Smooth muscle cell (in vitro differentiated cells): Measurements from ENCODE around the gene KIF3C. TPM values are rescaled to one million over a fixed set of nuclear protein-coding genes. Genes with fewer than 3 reads are reported as not detected.
"Not testable (repeated sequence)": the region's sequence is repeated elsewhere in the genome, so short reads cannot be mapped to it uniquely, and the experiment has no call there.

Source experiments
- DNase-seq: peaks from one replicate; lab custom pipeline; 2025; ENCODE audit not compliant: unreplicated experiment; lab: John Stamatoyannopoulos, UW
- H2AFZ ChIP-seq: fragments of 200-600 bp; sonication (generic); 2 replicates; pipeline ENCODE4 v1.6.0; 2016; ENCODE audit warnings: antibody characterized with exemption, low read depth, mild to moderate bottlenecking
- H3F3A ChIP-seq: fragments of 200-600 bp; sonication (generic); 2 replicates; pipeline ENCODE4 v1.6.0; 2017; ENCODE audit warnings: antibody characterized with exemption, low read depth
- H3K27ac ChIP-seq: fragments of 200-600 bp; sonication (generic); 2 replicates; pipeline ENCODE4 v1.5.1; 2016; ENCODE audit warnings: low read depth, mild to moderate bottlenecking
- H3K27me3 ChIP-seq: fragments of 200-600 bp; sonication (generic); 2 replicates; pipeline ENCODE4 v1.6.1; 2016; ENCODE audit warnings: low read depth, mild to moderate bottlenecking
- H3K36me3 ChIP-seq: fragments of 200-600 bp; sonication (generic); 2 replicates; pipeline ENCODE4 v1.5.1; 2016; ENCODE audit warnings: low read depth
- H3K4me1 ChIP-seq: fragments of 200-600 bp; sonication (generic); 2 replicates; pipeline ENCODE4 v1.5.1; 2016; ENCODE audit warnings: low read depth
- H3K4me2 ChIP-seq: fragments of 200-600 bp; sonication (generic); 2 replicates; pipeline ENCODE4 v1.6.0; 2016; ENCODE audit warnings: mild to moderate bottlenecking
- H3K4me3 ChIP-seq: fragments of 200-600 bp; sonication (generic); 2 replicates; pipeline ENCODE4 v1.5.1; 2016; ENCODE audit warnings: mild to moderate bottlenecking
- H3K79me2 ChIP-seq: fragments of 200-600 bp; sonication (generic); 2 replicates; pipeline ENCODE4 v1.6.0; 2016; ENCODE audit warnings: low read depth, mild to moderate bottlenecking
- H3K9ac ChIP-seq: fragments of 200-600 bp; sonication (generic); 2 replicates; pipeline ENCODE4 v1.6.0; 2016; ENCODE audit warnings: low read depth
- H3K9me3 ChIP-seq: fragments of 200-600 bp; sonication (generic); replicated peaks from 2 replicates; pipeline ENCODE4 v1.5.1; 2016; ENCODE audit warnings: low read depth
- H4K20me1 ChIP-seq: fragments of 200-600 bp; sonication (generic); 2 replicates; pipeline ENCODE4 v1.6.0; 2016; ENCODE audit warnings: low read depth
- CTCF ChIP-seq: fragments of 200-600 bp; sonication (generic); IDR thresholded peaks from 2 replicates; pipeline ENCODE4 v1.5.1; 2017; ENCODE audit warnings: borderline replicate concordance, mild to moderate bottlenecking, antibody characterized with exemption; ENCODE audit not compliant: insufficient read depth, poor library complexity, severe bottlenecking
- WGBS: methylation state at CpG from one replicate; pipeline ENCODE4 v1.1.7; 2016; ENCODE audit warnings: low lambda C conversion rate; 5-methylcytosine and 5-hydroxymethylcytosine counted together
- polyA plus RNA-seq: library from polyadenylated mRNA; unstranded; fragments of >200 nt; fragmentation: Nextera tagmentation; extraction: Ambion mirVana; gene quantifications from 2 replicates; pipeline ENCODE4 v1.2.1, GENCODE V29; 2016
- total RNA-seq: library from RNA; depleted of rRNA; stranded (reverse); fragments of >200 nt; gene quantifications from 2 replicates; pipeline ENCODE4 v1.2.3, GENCODE V29; 2014

Gene KIF3C
- total and polyA plus RNA-seq, 2 experiments from 2014 or later = 14.7 to 18.9 TPM

DNA sequence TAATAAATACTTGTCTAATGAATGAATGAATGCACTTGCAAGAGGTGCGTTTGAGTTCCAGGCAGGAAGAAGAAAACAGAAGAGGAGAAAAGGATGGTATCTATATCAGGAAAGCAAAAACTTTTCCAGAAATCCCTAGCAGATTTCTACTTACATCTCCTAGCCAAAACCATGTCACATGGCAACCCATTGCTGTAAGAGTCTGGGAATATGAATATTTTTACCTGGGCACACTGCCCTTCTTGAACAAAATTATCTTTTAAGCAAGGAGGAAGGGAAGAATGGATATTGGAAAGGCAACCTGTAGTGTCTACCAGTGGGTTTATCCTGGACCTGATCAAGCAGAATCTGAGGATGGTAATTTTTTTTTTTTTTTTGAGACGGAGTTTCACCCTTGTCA is 59.8 kb downstream of the KIF3C start:
- Histone ChIP-seq H3K4me2 (no peak overlapping the region), H3K9me3 (no peaks in the 10 kb centered on the region), H3K36me3 (no peaks in the 10 kb centered on the region), H3K4me3 (no peak overlapping the region), H3K4me1 (no peaks in the 10 kb centered on the region), H4K20me1 (no peaks in the 10 kb centered on the region), H3K27ac (no peak overlapping the region), H3K79me2 (no peaks in the 10 kb centered on the region), H3F3A (no peaks in the 10 kb centered on the region), H2AFZ (no peak overlapping the region), H3K9ac (no peak overlapping the region), H3K27me3 (no peaks in the 10 kb centered on the region)
- TF ChIP-seq CTCF = no peak
- 85% methylated on average over 2 of the region's 2 CpGs for WGBS
- DNase-seq = no peak

- H3K9ac ChIP-seq = no peak overlapping the region
- TF ChIP-seq CTCF = no peak
- H3K4me3 ChIP-seq = no peak overlapping the region
- H3K4me2 ChIP-seq = no peak overlapping the region
- H3K36me3 ChIP-seq = no peaks in the 10 kb centered on the region
- no peaks in the 10 kb centered on the region for H3K9me3 ChIP-seq
- no peaks in the 10 kb centered on the region for H3K79me2 ChIP-seq
- H2AFZ ChIP-seq = no peak overlapping the region
- H3K27ac ChIP-seq = no peak overlapping the region
- H3K4me1 ChIP-seq = no peaks in the 10 kb centered on the region
- no peaks in the 10 kb centered on the region for H4K20me1 ChIP-seq
- 79% methylated on average over 12 of the region's 12 CpGs for WGBS
- H3F3A ChIP-seq = no peaks in the 10 kb centered on the region
- no peak for DNase-seq
- no peaks in the 10 kb centered on the region for H3K27me3 ChIP-seq
Measured at GRCh38 chr2:25920786-25921415, 61.4 kb downstream of the KIF3C start.

DNA sequence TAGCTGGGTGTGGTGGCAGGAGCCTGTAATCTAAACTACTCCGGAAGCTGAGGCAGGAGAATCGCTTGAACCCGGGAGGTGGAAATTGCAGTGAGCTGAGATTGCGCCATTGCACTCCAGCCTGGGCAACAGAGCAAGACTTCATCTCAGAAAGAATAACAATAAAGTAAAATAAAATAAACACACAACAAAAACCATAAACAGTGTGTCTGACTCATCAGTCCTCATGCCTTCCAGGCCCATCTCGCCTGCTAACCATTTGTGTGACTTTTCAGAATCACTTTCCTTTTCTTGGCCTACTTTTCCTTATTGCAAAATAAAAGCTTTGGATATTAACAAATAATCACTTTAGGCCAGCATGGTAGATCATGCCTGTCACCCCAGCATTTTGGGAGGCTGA is 62.0 kb downstream of the KIF3C start:
- WGBS = 61% methylated on average over 5 of the region's 5 CpGs
- no peaks in the 10 kb centered on the region for H3K4me1 ChIP-seq
- H2AFZ ChIP-seq = no peak overlapping the region
- no peak for TF ChIP-seq CTCF
- no peak overlapping the region for H3K27ac ChIP-seq
- H3K9me3 ChIP-seq = no peaks in the 10 kb centered on the region
- no peaks in the 10 kb centered on the region for H3F3A ChIP-seq
- no peak overlapping the region for H3K9ac ChIP-seq
- H3K4me3 ChIP-seq = no peak overlapping the region
- no peaks in the 10 kb centered on the region for H4K20me1 ChIP-seq
- no peaks in the 10 kb centered on the region for H3K79me2 ChIP-seq
- H3K36me3 ChIP-seq = no peaks in the 10 kb centered on the region
- no peak overlapping the region for H3K4me2 ChIP-seq
- no peak for DNase-seq
- H3K27me3 ChIP-seq = no peaks in the 10 kb centered on the region

- no peak overlapping the region for H3K9ac ChIP-seq
- WGBS = 97% methylated on average over 3 of the region's 3 CpGs
Measured at GRCh38 chr2:25917832-25918231, 64.5 kb downstream of the KIF3C start.

DNA sequence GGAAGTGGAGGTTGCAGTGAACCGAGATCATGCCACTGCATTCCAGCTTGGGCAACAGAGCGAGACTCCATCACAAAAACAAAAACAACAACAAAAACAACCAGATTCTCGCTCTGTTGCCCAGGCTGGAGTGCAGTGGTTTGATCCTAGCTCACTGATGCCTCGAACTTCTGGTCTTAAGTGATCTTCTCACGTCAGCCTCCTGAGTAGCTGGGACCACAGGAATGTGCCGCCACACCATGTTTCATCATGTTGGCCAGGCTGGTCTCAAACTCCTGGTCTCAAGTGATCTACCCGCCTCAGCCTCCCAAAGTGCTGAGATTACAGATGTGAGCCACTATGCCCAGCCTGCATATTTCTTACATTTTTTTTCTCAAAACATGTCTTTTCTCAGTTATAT is 64.9 kb downstream of the KIF3C start:
- DNase-seq, H3K27me3 ChIP-seq, H3K9me3 ChIP-seq, H4K20me1 ChIP-seq, H3K4me3 ChIP-seq, H3K79me2 ChIP-seq, H3K4me1 ChIP-seq, H3F3A ChIP-seq, H3K27ac ChIP-seq, H3K4me2 ChIP-seq, H3K36me3 ChIP-seq, H3K9ac ChIP-seq, H2AFZ ChIP-seq: not testable (repeated sequence)
- WGBS = 75% methylated on average over 7 of the region's 7 CpGs

More at GRCh38 chr2:25917832-25918231, 64.5 kb downstream of the KIF3C start:
- H3K79me2 ChIP-seq = no peaks in the 10 kb centered on the region
- H3K36me3 ChIP-seq = no peaks in the 10 kb centered on the region
- no peaks in the 10 kb centered on the region for H3F3A ChIP-seq
- no peak overlapping the region for H3K4me2 ChIP-seq
- no peak overlapping the region for H3K27ac ChIP-seq
- no peaks in the 10 kb centered on the region for H4K20me1 ChIP-seq
- peaks cover 7% of the 10 kb centered on the region for H3K4me1 ChIP-seq
- TF ChIP-seq CTCF = no peak
- H3K4me3 ChIP-seq = no peak overlapping the region
- no peaks in the 10 kb centered on the region for H3K9me3 ChIP-seq
- H2AFZ ChIP-seq = no peak overlapping the region
- H3K27me3 ChIP-seq = no peaks in the 10 kb centered on the region
- DNase-seq = no peak
